ENCODE results near the gene NINJ2.

- TF ChIP-seq CTCF (IDR thresholded peaks at IDR 0.05) (no peak), POLR2A (IDR thresholded peaks at IDR 0.05) (no peak)
These were observed 109.3 kb downstream of the NINJ2 start for GRCh38 chr12:554001-554285.

All from right lobe of liver (tissue), 4 donors.